GM23248 (cell line): Measurements from ENCODE around the gene FBXO2. TPM values are rescaled to one million over a fixed set of nuclear protein-coding genes. Genes with fewer than 3 reads are reported as not detected.
A peak's percentile ranks its signal among the peaks of the same experiment; 100 is the strongest.

Experiments used
- DNase-seq: peaks from one replicate; pipeline ENCODE4 v3.0.0-alpha.2; 2015
- H2AFZ ChIP-seq: fragments of 200-600 bp; sonication (generic); 2 replicates; pipeline ENCODE4 v1.6.1; 2016; ENCODE audit warnings: antibody characterized with exemption
- H3F3A ChIP-seq: fragments of 200-600 bp; sonication (generic); 2 replicates; pipeline ENCODE4 v1.6.1; 2016; ENCODE audit warnings: mild to moderate bottlenecking, antibody characterized with exemption, mixed run types; ENCODE audit not compliant: insufficient read depth
- H3K27ac ChIP-seq: fragments of 200-600 bp; sonication (generic); 2 replicates; pipeline ENCODE4 v1.5.1; 2016; ENCODE audit warnings: mild to moderate bottlenecking
- H3K27me3 ChIP-seq: fragments of 200-600 bp; sonication (generic); replicated peaks from 2 replicates; pipeline ENCODE4 v1.6.1; 2016; ENCODE audit warnings: mild to moderate bottlenecking; ENCODE audit not compliant: insufficient read depth
- H3K36me3 ChIP-seq: fragments of 200-600 bp; sonication (generic); 2 replicates; pipeline ENCODE4 v1.6.1; 2016; ENCODE audit warnings: low read depth, mild to moderate bottlenecking
- H3K4me1 ChIP-seq: fragments of 200-600 bp; sonication (generic); 2 replicates; pipeline ENCODE4 v1.6.1; 2016; ENCODE audit warnings: mild to moderate bottlenecking; ENCODE audit not compliant: insufficient read depth
- H3K4me2 ChIP-seq: fragments of 200-600 bp; sonication (generic); one replicate; pipeline ENCODE4 v1.6.1; 2016; ENCODE audit warnings: mild to moderate bottlenecking; ENCODE audit not compliant: unreplicated experiment
- H3K4me3 ChIP-seq: fragments of 200-600 bp; sonication (generic); 2 replicates; pipeline ENCODE4 v1.5.1; 2016; ENCODE audit warnings: mild to moderate bottlenecking
- H3K79me2 ChIP-seq: fragments of 200-600 bp; sonication (generic); 2 replicates; pipeline ENCODE4 v1.6.1; 2016; ENCODE audit warnings: mild to moderate bottlenecking; ENCODE audit not compliant: insufficient read depth
- H3K9ac ChIP-seq: fragments of 200-600 bp; sonication (generic); 2 replicates; pipeline ENCODE4 v1.6.1; 2016; ENCODE audit warnings: mild to moderate bottlenecking
- H3K9me2 ChIP-seq: fragments of 200-600 bp; sonication (generic); 2 replicates; pipeline ENCODE4 v1.6.1; 2016; ENCODE audit warnings: mixed run types, mild to moderate bottlenecking, moderate library complexity; ENCODE audit not compliant: insufficient read depth
- H3K9me3 ChIP-seq: fragments of 200-600 bp; sonication (generic); one replicate; pipeline ENCODE4 v1.6.1; 2017; ENCODE audit warnings: low read depth
- H4K20me1 ChIP-seq: fragments of 200-600 bp; sonication (generic); 2 replicates; pipeline ENCODE4 v1.6.0; 2016; ENCODE audit not compliant: insufficient read depth
- EZH2 ChIP-seq: fragments of 200-600 bp; sonication (generic); IDR thresholded peaks from 2 replicates; pipeline ENCODE4 v1.6.1; 2018; ENCODE audit warnings: antibody characterized with exemption, mild to moderate bottlenecking; ENCODE audit not compliant: insufficient read depth, poor library complexity, severe bottlenecking
- EZH2phosphoT487 ChIP-seq: fragments of 200-600 bp; sonication (generic); IDR thresholded peaks from 2 replicates; pipeline ENCODE4 v1.6.1; 2018; ENCODE audit warnings: antibody characterized with exemption, moderate library complexity, mild to moderate bottlenecking, low read depth; ENCODE audit not compliant: insufficient read depth
- WGBS, 2 experiments: methylation state at CpG; one replicate each; pipeline ENCODE4 v1.1.6; 2015 to 2017; ENCODE audit warnings: low lambda C conversion rate in 2 of 2, low coverage in 1 of 2; ENCODE audit errors: missing lambda C conversion rate in 2 of 2; 5-methylcytosine and 5-hydroxymethylcytosine counted together
- in situ Hi-C: fragments of 300-500 bp; cut with MboI; formaldehyde crosslinking; loops from 2 replicates; pipeline ENCODE4 v1.15.0; 2020
- polyA plus RNA-seq: library from polyadenylated mRNA; unstranded; fragments of >200 nt; fragmentation: Nextera tagmentation; extraction: Ambion mirVana; gene quantifications from 2 replicates; pipeline ENCODE4 v1.2.1, GENCODE V29; 2016
- total RNA-seq: library from RNA; depleted of rRNA; stranded (reverse); fragments of >200 nt; shearing (Covaris generic); gene quantifications from 2 replicates; pipeline ENCODE4 v1.2.3, GENCODE V29; 2014

Gene FBXO2
- total and polyA plus RNA-seq, 2 experiments from 2014 or later: 0.54 to 1.1 TPM

DNA sequence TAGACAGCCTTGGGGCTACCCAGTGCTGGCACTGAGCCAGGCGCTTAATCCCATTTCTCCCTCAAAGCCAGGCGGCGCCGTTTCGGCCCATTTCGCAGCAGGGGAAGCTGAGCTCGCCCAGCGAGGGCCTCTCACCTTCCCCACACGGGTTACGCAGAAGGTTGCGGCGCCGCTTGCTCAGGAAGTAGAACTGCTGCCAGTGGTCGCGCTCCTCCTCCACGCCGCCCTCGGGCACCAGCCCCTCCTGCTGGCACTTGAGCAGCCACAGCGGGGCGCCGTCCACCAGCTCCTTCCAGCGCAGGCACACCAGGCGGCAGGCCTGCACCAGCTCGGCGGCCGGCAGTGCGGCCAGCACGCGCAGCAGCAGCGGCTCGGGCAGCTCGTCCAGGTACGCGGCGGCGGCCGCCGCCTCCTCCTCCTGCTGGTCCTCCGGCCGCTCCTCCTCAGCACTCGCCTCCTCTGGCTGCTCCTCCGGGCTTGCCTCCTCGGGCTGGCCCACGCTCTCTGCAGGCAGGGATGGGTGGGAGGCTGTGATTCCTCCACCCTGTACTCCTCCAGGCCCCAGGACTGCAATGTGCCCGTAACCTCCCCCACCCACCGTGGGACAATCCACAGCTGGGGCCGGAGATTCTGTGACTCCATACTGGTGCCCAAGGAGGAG lies 3.8 kb downstream of the FBXO2 start:
- in situ Hi-C loops: no loop called here
- Histone ChIP-seq H3K4me3 (no peak overlapping the region), H3K27me3 (no peaks in the 10 kb centered on the region), H3K79me2 (no peaks in the 10 kb centered on the region), H3K9ac (no peak overlapping the region), H3F3A (no peaks in the 10 kb centered on the region), H3K36me3 (no peaks in the 10 kb centered on the region), H3K4me2 (no peak overlapping the region), H4K20me1 (no peaks in the 10 kb centered on the region), H3K9me2 (no peaks in the 10 kb centered on the region), H3K4me1 (no peaks in the 10 kb centered on the region), H2AFZ (peak overlapping the region; percentile 3; the same call in 1 of the 2 replicates), H3K27ac (no peak overlapping the region), H3K9me3 (no peaks in the 10 kb centered on the region)
- TF ChIP-seq EZH2phosphoT487 (no peak), EZH2 (no peak)
- 9 to 20% methylated on average over 25 to 47 of the region's 47 CpGs for WGBS, 2 experiments
- peak; percentile 80 for DNase-seq

DNA sequence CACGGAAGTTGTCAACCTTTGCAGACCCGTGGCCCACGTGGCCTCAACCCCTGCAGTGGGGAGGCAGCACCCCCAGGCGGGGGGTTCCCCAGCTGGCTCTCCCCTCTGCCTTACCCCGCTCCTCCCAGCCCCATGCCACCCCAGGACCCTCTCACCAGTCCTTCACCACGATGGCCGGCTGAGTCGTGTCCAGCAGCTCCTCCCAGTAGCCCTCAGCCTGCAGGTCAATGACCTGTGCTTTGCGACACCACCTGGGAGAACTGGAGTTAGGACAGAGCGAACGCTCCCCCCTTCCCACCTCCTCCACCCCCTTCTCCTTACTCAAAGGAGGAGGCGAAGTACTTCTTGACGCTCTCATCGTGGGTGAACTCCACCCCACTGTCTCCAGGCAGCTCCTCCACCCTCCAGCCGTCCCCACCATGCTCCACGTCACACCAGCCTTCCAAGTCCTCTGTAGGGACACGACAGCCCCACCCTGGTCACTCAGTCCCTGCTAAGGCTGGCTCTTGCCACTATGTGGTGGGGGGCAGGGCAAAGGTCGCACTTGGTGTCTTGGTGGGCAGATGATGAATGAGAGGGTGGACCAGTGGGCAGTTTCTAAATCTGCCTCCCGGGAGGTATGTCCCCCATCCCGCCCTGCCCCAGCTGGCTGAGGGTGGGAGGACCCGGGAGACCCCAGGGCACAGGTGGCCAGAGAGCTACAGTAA lies 4.5 kb downstream of the FBXO2 start:
- Histone ChIP-seq H3K36me3 (no peaks in the 10 kb centered on the region), H3K9me2 (no peaks in the 10 kb centered on the region), H3K9ac (no peak overlapping the region), H4K20me1 (no peaks in the 10 kb centered on the region), H3K9me3 (no peaks in the 10 kb centered on the region), H3K4me2 (no peak overlapping the region), H2AFZ (no peak overlapping the region), H3K27ac (no peak overlapping the region), H3K4me1 (no peaks in the 10 kb centered on the region), H3K79me2 (no peaks in the 10 kb centered on the region), H3K4me3 (no peak overlapping the region), H3F3A (no peaks in the 10 kb centered on the region), H3K27me3 (no peaks in the 10 kb centered on the region)
- TF ChIP-seq EZH2 (no peak), EZH2phosphoT487 (no peak)
- in situ Hi-C loops: no loop called here
- 25 to 29% methylated on average over 14 to 21 of the region's 21 CpGs for WGBS, 2 experiments
- DNase-seq: no peak

- no peak overlapping the region for H2AFZ ChIP-seq
- H3K9ac ChIP-seq: no peak overlapping the region
- H3K27ac ChIP-seq: no peak overlapping the region
- TF ChIP-seq EZH2phosphoT487: no peak
- TF ChIP-seq EZH2: no peak
- in situ Hi-C loops: no loop called here
- no peak for DNase-seq
- no peaks in the 10 kb centered on the region for H3K36me3 ChIP-seq
- 18 to 20% methylated on average over 5 to 8 of the region's 9 CpGs for WGBS, 2 experiments
- no peak overlapping the region for H3K4me2 ChIP-seq
- no peaks in the 10 kb centered on the region for H3F3A ChIP-seq
- no peaks in the 10 kb centered on the region for H3K79me2 ChIP-seq
- no peaks in the 10 kb centered on the region for H3K9me2 ChIP-seq
- no peaks in the 10 kb centered on the region for H3K4me1 ChIP-seq
- no peak overlapping the region for H3K4me3 ChIP-seq
- no peaks in the 10 kb centered on the region for H4K20me1 ChIP-seq
- no peaks in the 10 kb centered on the region for H3K27me3 ChIP-seq
- H3K9me3 ChIP-seq: no peaks in the 10 kb centered on the region
Observed at GRCh38 chr1:11649237-11649623, 5.0 kb downstream of the FBXO2 start.

- H3K9ac ChIP-seq: no peak overlapping the region
- H3K27me3 ChIP-seq: no peaks in the 10 kb centered on the region
- in situ Hi-C loops: no loop called here
- H3K27ac ChIP-seq: no peak overlapping the region
- no peak for TF ChIP-seq EZH2phosphoT487
- no peak for TF ChIP-seq EZH2
- 26 to 37% methylated on average over 17 to 28 of the region's 30 CpGs for WGBS, 2 experiments
- no peaks in the 10 kb centered on the region for H3F3A ChIP-seq
- H4K20me1 ChIP-seq: no peaks in the 10 kb centered on the region
- no peak overlapping the region for H3K4me2 ChIP-seq
- no peak overlapping the region for H2AFZ ChIP-seq
- no peaks in the 10 kb centered on the region for H3K36me3 ChIP-seq
- DNase-seq: peak; percentile 44
- no peaks in the 10 kb centered on the region for H3K79me2 ChIP-seq
- no peaks in the 10 kb centered on the region for H3K4me1 ChIP-seq
- H3K9me2 ChIP-seq: no peaks in the 10 kb centered on the region
- H3K9me3 ChIP-seq: no peaks in the 10 kb centered on the region
- no peak overlapping the region for H3K4me3 ChIP-seq
Observed at GRCh38 chr1:11648732-11649158, 5.5 kb downstream of the FBXO2 start.
